Stomach (tissue), 9 donors: Measurements from ENCODE around the gene SLCO6A1. TPM values are rescaled to one million over a fixed set of nuclear protein-coding genes. Genes with fewer than 3 reads are reported as not detected.

Experiments used
- DNase-seq, 2 donors: peaks; one replicate each; pipeline versions ENCODE4 v3.0.0 to v3.0.0-alpha.2; 2013 to 2019
- H3K27ac ChIP-seq, 5 donors: fragments of 200-600 bp in 4 of 5; sonication (generic) in 4 of 5; one replicate each; pipeline ENCODE4 v1.5.1; 2013 to 2019; ENCODE audit warnings: mild to moderate bottlenecking in 1 of 5, moderate library complexity in 1 of 5
- H3K27me3 ChIP-seq, 3 donors: fragments of 200-600 bp; sonication (generic); one replicate each; pipeline ENCODE4 v1.5.1; 2017 to 2019; ENCODE audit warnings: mixed run types in 1 of 3
- H3K36me3 ChIP-seq, 4 donors: fragments of 200-600 bp; sonication (generic); 1 replicate in 3 of 4; 2 replicates in 1 of 4; pipeline ENCODE4 v1.5.1; 2016 to 2019
- H3K4me1 ChIP-seq, 4 donors: fragments of 200-600 bp; sonication (generic); one replicate each; pipeline ENCODE4 v1.5.1; 2016 to 2019
- H3K4me3 ChIP-seq, 4 donors: fragments of 200-600 bp; sonication (generic) in 3 of 4; one replicate each; pipeline ENCODE4 v1.5.1; 2016 to 2019; ENCODE audit warnings: mild to moderate bottlenecking in 1 of 4
- H3K9me3 ChIP-seq, 4 donors: fragments of 200-600 bp; sonication (generic); one replicate each; pipeline ENCODE4 v1.5.1; 2016 to 2019
- CTCF ChIP-seq, 7 experiments: fragments of 450-650 bp in 4 of 7; fragments of 200-600 bp in 3 of 7; sonication (generic) in 3 of 7; IDR thresholded peaks; one replicate each; pipeline ENCODE4 v1.5.1; 2016 to 2019; ENCODE audit warnings: antibody characterized with exemption in 7 of 7, control low read depth in 2 of 7, mild to moderate bottlenecking in 1 of 7
- EP300 ChIP-seq: sonication (generic); formaldehyde crosslinking; IDR thresholded peaks from one replicate; pipeline ENCODE4 v1.6.1; 2017; ENCODE audit warnings: antibody characterized with exemption
- POLR2A ChIP-seq, 4 donors: fragments of 450-650 bp; IDR thresholded peaks; one replicate each; pipeline ENCODE4 v1.6.1; 2016; ENCODE audit warnings: antibody characterized with exemption in 4 of 4, control low read depth in 2 of 4, mild to moderate bottlenecking in 1 of 4, moderate library complexity in 1 of 4
- POLR2AphosphoS5 ChIP-seq, 3 donors: sonication (generic); formaldehyde crosslinking; IDR thresholded peaks; one replicate each; pipeline ENCODE4 v1.6.1; 2016; ENCODE audit warnings: antibody characterized with exemption in 3 of 3
- WGBS, 5 donors: extraction: QIAGEN DNeasy Blood & Tissue Kit in 3 of 5; methylation state at CpG; one replicate each; pipeline versions ENCODE4 v1.1.5 to v1.1.7; 2013 to 2018; 5-methylcytosine and 5-hydroxymethylcytosine counted together
- intact Hi-C: fragments of 100-400 bp; cut with DNase I; formaldehyde crosslinking; loops from one replicate; pipeline ENCODE4 v1.15.1; 2023; ENCODE audit warnings: low total_unique reads
- polyA plus RNA-seq, 3 donors: library from polyadenylated mRNA; stranded (reverse); fragments of 200-250 nt; gene quantifications; one replicate each; pipeline ENCODE4 v1.2.3, GENCODE V29; 2013
- total RNA-seq, 5 donors: library from RNA; depleted of rRNA; stranded (reverse); fragments of >200 nt; gene quantifications; one replicate each; pipeline versions ENCODE4 v1.1.0 to v1.2.3, GENCODE V29; 2014 to 2016
- donor health status: healthy with polysubstance abuse.
- donor health status: Bipolar disorder and iron deficiency.
- donor health status: healthy.

SLCO6A1 gene
- total and polyA plus RNA-seq, 8 donors = not detected

- WGBS, 5 donors = 22 to 38% (median 27%) methylated on average over 1 of the region's 1 CpG
- Histone ChIP-seq H3K27me3 (no peaks in the 10 kb centered on the region), H3K4me1 (no peaks in the 10 kb centered on the region), H3K36me3 (no peaks in the 10 kb centered on the region), H3K9me3 (no peaks in the 10 kb centered on the region), H3K4me3 (no peak overlapping the region), H3K27ac (no peak overlapping the region)
- TF ChIP-seq EP300 (no peak), POLR2AphosphoS5 (IDR thresholded peaks at IDR 0.05) (no peak), POLR2A (IDR thresholded peaks at IDR 0.05) (no peak), CTCF (IDR thresholded peaks at IDR 0.05) (no peak)
- no peak for DNase-seq
- intact Hi-C loops = no loop called here
Measured at GRCh38 chr5:102542057-102542456, 43.3 kb upstream of the SLCO6A1 start.

- Histone ChIP-seq H3K9me3 (no peaks in the 10 kb centered on the region), H3K27ac (no peak overlapping the region), H3K36me3 (no peaks in the 10 kb centered on the region), H3K4me3 (no peak overlapping the region), H3K27me3 (no peaks in the 10 kb centered on the region), H3K4me1 (no peaks in the 10 kb centered on the region)
- 72 to 85% (median 82%) methylated on average over 5 of the region's 5 CpGs for WGBS, 5 donors
- intact Hi-C loops = no loop called here
- no peak for DNase-seq
- TF ChIP-seq POLR2A (IDR thresholded peaks at IDR 0.05) (no peak), POLR2AphosphoS5 (IDR thresholded peaks at IDR 0.05) (no peak), CTCF (IDR thresholded peaks at IDR 0.05) (no peak), EP300 (no peak)
Measured at GRCh38 chr5:102539996-102540728, 41.4 kb upstream of the SLCO6A1 start.

GRCh38 chr5:102539562-102539961, 40.8 kb upstream of the SLCO6A1 start:
- no peak for DNase-seq
- no peak for TF ChIP-seq POLR2A (IDR thresholded peaks at IDR 0.05)
- no peak for TF ChIP-seq POLR2AphosphoS5 (IDR thresholded peaks at IDR 0.05)
- no peak for TF ChIP-seq EP300
- no peak for TF ChIP-seq CTCF (IDR thresholded peaks at IDR 0.05)
- 32 to 64% (median 45%) methylated on average over 1 of the region's 1 CpG for WGBS, 5 donors
- intact Hi-C loops = no loop called here
- Histone ChIP-seq H3K27me3 (no peaks in the 10 kb centered on the region), H3K4me1 (no peaks in the 10 kb centered on the region), H3K27ac (no peak overlapping the region), H3K36me3 (no peaks in the 10 kb centered on the region), H3K9me3 (no peaks in the 10 kb centered on the region), H3K4me3 (no peak overlapping the region)

GRCh38 chr5:102537011-102537410, 38.2 kb upstream of the SLCO6A1 start:
- Histone ChIP-seq H3K36me3 (no peaks in the 10 kb centered on the region), H3K4me3 (no peak overlapping the region), H3K9me3 (no peaks in the 10 kb centered on the region), H3K27me3 (no peaks in the 10 kb centered on the region), H3K4me1 (no peaks in the 10 kb centered on the region), H3K27ac (no peak overlapping the region)
- no peak for DNase-seq
- intact Hi-C loops = no loop called here
- TF ChIP-seq POLR2A (IDR thresholded peaks at IDR 0.05) (no peak), EP300 (no peak), POLR2AphosphoS5 (IDR thresholded peaks at IDR 0.05) (no peak), CTCF (IDR thresholded peaks at IDR 0.05) (no peak)
- 41 to 71% (median 55%) methylated on average over 1 of the region's 1 CpG for WGBS, 5 donors
